GM12891 (cell line): ENCODE results near the gene LRCH1.

Experiments used
- PAX5 ChIP-seq: IDR thresholded peaks from 2 replicates; pipeline ENCODE4 v1.6.1; 2011; ENCODE audit warnings: low read length, moderate library complexity, mild to moderate bottlenecking; ENCODE audit not compliant: insufficient read depth, severe bottlenecking
- POLR2A ChIP-seq: IDR thresholded peaks from 2 replicates; pipeline ENCODE4 v1.6.1; 2011; ENCODE audit warnings: low read depth, low read length, control low read depth
- POLR2AphosphoS5 ChIP-seq: IDR thresholded peaks from 2 replicates; pipeline ENCODE4 v1.6.1; 2011; ENCODE audit warnings: low read depth, low read length, control low read depth
- POU2F2 ChIP-seq: IDR thresholded peaks from 2 replicates; pipeline ENCODE4 v1.6.1; 2011; ENCODE audit warnings: low read depth, mild to moderate bottlenecking, control low read depth, low read length, moderate library complexity
- SPI1 ChIP-seq: IDR thresholded peaks from 2 replicates; pipeline ENCODE4 v1.6.1; 2011; ENCODE audit warnings: low read depth, low read length, control low read depth
- TAF1 ChIP-seq: IDR thresholded peaks from 2 replicates; pipeline ENCODE4 v1.6.1; 2011; ENCODE audit warnings: low read depth, low read length, control low read depth

GRCh38 chr13:46666727-46667456, 113.9 kb downstream of the LRCH1 start:
- no peak for TF ChIP-seq POLR2A
- no peak for TF ChIP-seq TAF1
- no peak for TF ChIP-seq POLR2AphosphoS5
- no peak for TF ChIP-seq PAX5
- no peak for TF ChIP-seq SPI1
- no peak for TF ChIP-seq POU2F2
